Fibroblast of lung (primary cell): ENCODE data around the gene RPL19.

Experiments
- EZH2 ChIP-seq: IDR thresholded peaks from 2 replicates; pipeline ENCODE4 v1.5.1; 2012; ENCODE audit warnings: low read length, control low read depth, mild to moderate bottlenecking; ENCODE audit errors: missing control alignments
- TF ChIP-seq, protein P1 (sequence below), 2 donors: IDR thresholded peaks in 1 of 2; conservative IDR thresholded peaks in 1 of 2; 1 replicate in 1 of 2; 2 replicates in 1 of 2; pipeline ENCODE4 v1.5.1; 2011 to 2012; ENCODE audit warnings: low read length in 2 of 2, control low read depth in 1 of 2, inconsistent platforms in 1 of 2, low read depth in 1 of 2, mild to moderate bottlenecking in 1 of 2

DNA sequence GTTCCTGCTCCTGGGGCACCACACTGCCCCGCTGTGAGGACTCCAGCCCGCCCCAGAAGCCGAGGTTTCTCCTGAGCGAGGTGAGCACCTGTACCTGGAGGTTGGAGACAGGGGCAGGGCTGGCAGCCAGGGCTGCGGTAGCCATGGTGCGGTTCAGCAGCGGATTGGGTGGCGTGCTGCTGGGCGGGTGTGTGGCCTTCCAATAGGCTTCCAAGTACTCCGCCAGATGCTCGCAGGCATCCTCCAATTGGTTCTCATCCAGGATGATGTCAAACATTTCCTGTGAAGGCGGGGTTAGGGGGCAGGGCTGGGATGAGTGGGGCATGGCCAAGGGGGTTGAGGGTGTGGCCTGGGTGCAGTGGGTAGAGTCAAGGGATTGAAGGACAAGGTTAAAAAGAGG, 22.8 kb upstream of the RPL19 start:
- TF ChIP-seq, protein P1, sequence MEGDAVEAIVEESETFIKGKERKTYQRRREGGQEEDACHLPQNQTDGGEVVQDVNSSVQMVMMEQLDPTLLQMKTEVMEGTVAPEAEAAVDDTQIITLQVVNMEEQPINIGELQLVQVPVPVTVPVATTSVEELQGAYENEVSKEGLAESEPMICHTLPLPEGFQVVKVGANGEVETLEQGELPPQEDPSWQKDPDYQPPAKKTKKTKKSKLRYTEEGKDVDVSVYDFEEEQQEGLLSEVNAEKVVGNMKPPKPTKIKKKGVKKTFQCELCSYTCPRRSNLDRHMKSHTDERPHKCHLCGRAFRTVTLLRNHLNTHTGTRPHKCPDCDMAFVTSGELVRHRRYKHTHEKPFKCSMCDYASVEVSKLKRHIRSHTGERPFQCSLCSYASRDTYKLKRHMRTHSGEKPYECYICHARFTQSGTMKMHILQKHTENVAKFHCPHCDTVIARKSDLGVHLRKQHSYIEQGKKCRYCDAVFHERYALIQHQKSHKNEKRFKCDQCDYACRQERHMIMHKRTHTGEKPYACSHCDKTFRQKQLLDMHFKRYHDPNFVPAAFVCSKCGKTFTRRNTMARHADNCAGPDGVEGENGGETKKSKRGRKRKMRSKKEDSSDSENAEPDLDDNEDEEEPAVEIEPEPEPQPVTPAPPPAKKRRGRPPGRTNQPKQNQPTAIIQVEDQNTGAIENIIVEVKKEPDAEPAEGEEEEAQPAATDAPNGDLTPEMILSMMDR (conservative IDR thresholded peaks at IDR 0.05 in 1 of 2, IDR thresholded peaks at IDR 0.05 in 1 of 2; ENCODE audit: low read depth in 1 of 2, low read length in 2 of 2) = no peak
- no peak for TF ChIP-seq EZH2
